Stimulated activated memory B cell treated with anti-CD40 and anti-IgM and Interleukin-4, amounts not matched to agents 10 μg/mL and 1 μg/mL and 100 μg/mL, for 72 hours (primary cell): ENCODE measurements around the gene CCDC160.
"Not testable (repeated sequence)": the region's sequence is repeated elsewhere in the genome, so short reads cannot be mapped to it uniquely, and the experiment has no call there.

Experiments
- ATAC-seq: fragments of 150-1000 bp; cut with Tn5 transposase; 2 replicates; pipeline ENCODE4 v1.10.0; 2021
- H3K27ac Mint-ChIP-seq: one replicate; pipeline ENCODE4 v1.8.0; 2022; ENCODE audit warnings: mild to moderate bottlenecking, mixed read lengths
- H3K27me3 Mint-ChIP-seq: one replicate; pipeline ENCODE4 v1.8.0; 2022; ENCODE audit warnings: mixed read lengths
- H3K36me3 Mint-ChIP-seq: one replicate; pipeline ENCODE4 v1.8.0; 2022; ENCODE audit warnings: mixed read lengths
- H3K4me1 Mint-ChIP-seq: one replicate; pipeline ENCODE4 v1.8.0; 2022; ENCODE audit warnings: mixed read lengths
- H3K4me3 Mint-ChIP-seq: one replicate; pipeline ENCODE4 v1.8.0; 2022; ENCODE audit warnings: mild to moderate bottlenecking, moderate library complexity, mixed read lengths
- H3K9me3 Mint-ChIP-seq: one replicate; pipeline ENCODE4 v1.8.0; 2022; ENCODE audit warnings: mixed read lengths

CCDC160 gene

DNA sequence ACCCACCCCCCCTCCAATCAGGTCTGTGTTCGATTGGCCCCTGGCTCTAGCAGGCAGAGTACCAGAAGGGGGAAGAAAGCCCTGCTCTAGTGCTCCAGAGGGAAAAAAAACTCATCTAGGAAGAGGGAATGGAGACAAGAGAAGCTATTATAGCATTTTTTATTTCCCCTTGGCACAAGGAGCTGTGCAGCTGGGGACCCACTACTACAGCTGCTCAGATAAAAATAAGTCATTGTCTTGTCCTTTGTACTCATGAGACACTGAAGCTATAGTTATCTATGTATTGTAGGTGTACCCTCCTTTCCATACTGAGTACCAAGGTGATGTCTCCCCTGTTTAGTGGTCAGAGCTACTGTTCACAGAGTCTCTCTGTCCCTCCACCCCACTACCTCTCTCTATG, 14.3 kb downstream of the CCDC160 start:
- H3K4me1 Mint-ChIP-seq: no peaks in the 10 kb centered on the region
- no peak overlapping the region for H3K27ac Mint-ChIP-seq
- H3K27me3 Mint-ChIP-seq: no peaks in the 10 kb centered on the region
- no peak overlapping the region for H3K4me3 Mint-ChIP-seq
- no peaks in the 10 kb centered on the region for H3K36me3 Mint-ChIP-seq
- ATAC-seq: no peak
- no peaks in the 10 kb centered on the region for H3K9me3 Mint-ChIP-seq

DNA sequence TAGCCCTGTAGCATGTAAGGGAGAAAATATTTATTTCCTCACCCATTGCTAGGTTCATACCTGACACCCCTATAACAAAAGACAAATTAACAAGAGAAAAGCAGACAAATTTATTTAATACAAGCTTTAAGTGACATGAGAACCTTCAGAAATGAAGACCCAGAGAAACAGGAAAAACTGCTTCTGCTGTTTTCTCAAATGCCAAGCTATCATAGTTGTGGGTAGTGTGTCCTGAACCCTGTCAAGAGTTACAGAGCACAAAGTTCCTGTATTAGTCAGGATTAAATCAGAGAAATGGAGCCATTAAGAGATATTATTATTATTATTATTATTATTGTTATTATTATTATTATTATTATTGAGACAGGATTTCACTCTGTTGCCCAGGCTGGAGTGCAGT, 17.5 kb downstream of the CCDC160 start:
- Mint-ChIP-seq H3K36me3 (no peaks in the 10 kb centered on the region), H3K27me3 (no peaks in the 10 kb centered on the region), H3K27ac (no peak overlapping the region), H3K9me3 (no peaks in the 10 kb centered on the region), H3K4me3 (no peak overlapping the region), H3K4me1 (no peaks in the 10 kb centered on the region)
- ATAC-seq: no peak

DNA sequence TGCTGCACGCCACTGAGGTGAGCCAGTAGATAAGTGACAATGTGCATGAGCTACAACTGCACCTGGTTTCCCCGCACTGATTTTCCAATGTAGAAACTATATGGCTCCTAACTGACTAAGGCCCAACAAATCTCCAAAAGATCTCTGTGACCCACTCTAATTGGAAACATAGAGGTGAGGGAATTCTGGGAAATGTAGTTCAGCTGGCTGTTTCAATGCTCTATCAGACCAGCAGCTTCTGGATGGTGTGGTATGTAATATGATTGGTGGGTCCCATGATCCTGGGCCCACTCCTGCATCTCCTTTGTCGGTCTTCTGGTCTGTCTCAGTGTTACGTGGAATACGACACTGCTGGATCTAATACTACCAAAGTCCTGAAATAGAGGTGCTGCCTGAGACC, 18.6 kb downstream of the CCDC160 start:
- H3K4me1 Mint-ChIP-seq: no peaks in the 10 kb centered on the region
- no peak overlapping the region for H3K4me3 Mint-ChIP-seq
- H3K27ac Mint-ChIP-seq: no peak overlapping the region
- ATAC-seq: no peak
- H3K9me3 Mint-ChIP-seq: no peaks in the 10 kb centered on the region
- no peaks in the 10 kb centered on the region for H3K27me3 Mint-ChIP-seq
- H3K36me3 Mint-ChIP-seq: no peaks in the 10 kb centered on the region

DNA sequence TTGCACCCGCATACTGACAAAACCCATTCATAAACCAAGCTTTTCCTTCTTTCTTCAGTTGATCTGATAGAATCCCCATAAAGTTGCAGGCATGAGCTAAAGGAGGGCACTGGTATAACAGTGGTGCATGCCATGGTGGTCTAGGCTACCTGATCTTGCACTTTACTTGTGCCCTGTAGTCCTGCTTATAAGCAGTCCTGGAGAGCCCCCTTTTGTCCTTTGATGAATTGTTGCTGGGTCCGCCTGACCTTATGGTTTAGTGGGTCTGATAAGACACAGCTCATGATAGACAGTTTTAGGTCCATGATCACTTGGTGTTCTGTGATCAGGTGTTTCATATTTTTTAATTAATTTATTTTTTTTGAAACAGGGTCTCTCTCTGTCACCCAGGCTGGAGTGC, 19.7 kb downstream of the CCDC160 start:
- H3K4me3 Mint-ChIP-seq: no peak overlapping the region
- no peak for ATAC-seq
- no peak overlapping the region for H3K27ac Mint-ChIP-seq
- H3K27me3 Mint-ChIP-seq: no peaks in the 10 kb centered on the region
- H3K9me3 Mint-ChIP-seq: no peaks in the 10 kb centered on the region
- no peaks in the 10 kb centered on the region for H3K36me3 Mint-ChIP-seq
- H3K4me1 Mint-ChIP-seq: no peaks in the 10 kb centered on the region

DNA sequence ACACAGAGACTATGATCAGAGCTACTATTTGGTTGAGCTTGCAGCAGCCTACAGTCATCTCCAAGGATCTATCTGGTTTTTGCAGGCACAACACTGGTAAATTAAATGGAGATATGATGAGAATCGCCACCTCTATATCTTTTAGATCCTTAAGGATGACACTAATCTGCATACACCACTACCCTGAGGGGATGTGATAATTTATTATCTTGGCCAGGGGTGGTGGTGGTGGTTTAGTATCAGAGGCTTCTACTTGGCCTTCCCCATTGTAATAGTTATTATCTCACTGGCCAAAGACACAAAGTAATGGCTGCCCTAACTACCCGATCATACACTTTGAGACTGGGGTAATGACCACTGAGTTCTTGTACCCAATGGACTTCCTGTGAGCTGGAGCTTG, 21.2 kb downstream of the CCDC160 start:
- no peak overlapping the region for H3K27ac Mint-ChIP-seq
- H3K27me3 Mint-ChIP-seq: no peaks in the 10 kb centered on the region
- no peak for ATAC-seq
- no peaks in the 10 kb centered on the region for H3K9me3 Mint-ChIP-seq
- no peak overlapping the region for H3K4me3 Mint-ChIP-seq
- no peaks in the 10 kb centered on the region for H3K4me1 Mint-ChIP-seq
- no peaks in the 10 kb centered on the region for H3K36me3 Mint-ChIP-seq

DNA sequence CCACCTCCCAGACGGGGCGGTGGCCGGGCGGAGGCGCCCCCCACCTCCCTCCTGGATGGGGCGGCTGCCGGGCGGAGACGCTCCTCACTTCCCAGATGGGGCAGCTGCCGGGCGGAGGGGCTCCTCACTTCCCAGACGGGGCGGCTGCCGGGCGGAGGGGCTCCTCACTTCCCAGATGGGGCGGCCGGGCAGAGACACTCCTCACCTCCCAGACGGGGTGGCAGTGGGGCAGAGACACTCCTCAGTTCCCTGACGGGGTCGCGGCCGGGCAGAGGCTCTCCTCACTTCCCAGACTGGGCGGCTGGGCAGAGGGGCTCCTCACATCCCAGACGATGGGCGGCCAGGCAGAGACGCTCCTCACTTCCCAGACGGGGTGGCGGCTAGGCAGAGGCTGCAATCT, 49.0 kb downstream of the CCDC160 start:
- H3K9me3 Mint-ChIP-seq, H3K27me3 Mint-ChIP-seq, H3K36me3 Mint-ChIP-seq, H3K4me1 Mint-ChIP-seq, ATAC-seq, H3K4me3 Mint-ChIP-seq, H3K27ac Mint-ChIP-seq: not testable (repeated sequence)

DNA sequence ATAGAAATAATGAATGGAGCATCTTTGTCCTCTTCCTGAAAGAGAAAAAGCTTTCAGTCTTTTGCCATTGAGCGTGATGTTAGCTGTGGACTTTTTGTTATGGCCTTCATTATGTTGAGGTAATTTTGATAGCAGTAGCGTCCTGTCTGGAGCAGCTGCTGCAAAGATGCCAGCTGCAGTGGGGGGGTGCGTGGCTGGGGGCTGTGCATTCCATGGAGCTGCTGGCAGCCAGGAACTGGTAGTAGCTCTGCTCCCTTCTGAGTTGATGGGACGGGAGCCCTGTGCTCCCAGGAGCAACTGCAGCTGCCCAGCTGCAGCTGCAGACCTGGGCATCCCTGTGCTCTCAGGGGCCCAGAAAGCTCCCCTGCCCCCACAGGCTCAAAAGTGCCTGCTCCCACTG, 50.4 kb downstream of the CCDC160 start:
- Mint-ChIP-seq H3K9me3 (peaks cover 5% of the 10 kb centered on the region), H3K27me3 (no peaks in the 10 kb centered on the region), H3K27ac (no peak overlapping the region), H3K4me3 (no peak overlapping the region), H3K36me3 (no peaks in the 10 kb centered on the region), H3K4me1 (no peaks in the 10 kb centered on the region)
- ATAC-seq: no peak

DNA sequence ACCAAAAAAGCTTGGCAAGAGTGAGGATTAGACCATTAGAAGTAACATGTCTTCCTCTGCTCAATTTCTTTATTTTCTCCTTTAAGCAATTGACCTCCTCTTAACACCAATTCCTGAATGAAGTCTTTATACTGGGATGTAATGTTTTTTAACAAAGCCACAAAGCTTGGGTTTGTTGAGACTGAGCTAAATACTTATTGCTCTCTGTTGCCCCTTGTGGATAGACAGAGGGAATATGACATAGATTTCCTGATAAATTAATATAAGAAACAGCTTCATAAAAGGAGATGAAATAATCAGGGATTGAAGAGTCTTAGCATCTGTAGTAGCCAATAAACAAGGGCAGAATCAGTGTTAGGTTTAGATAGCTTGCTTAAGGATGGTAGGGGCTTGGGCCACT, 57.6 kb downstream of the CCDC160 start:
- no peaks in the 10 kb centered on the region for H3K36me3 Mint-ChIP-seq
- no peak overlapping the region for H3K4me3 Mint-ChIP-seq

More for the DNA sequence above, 57.6 kb downstream of the CCDC160 start:
- H3K27me3 Mint-ChIP-seq: peaks cover 19% of the 10 kb centered on the region
- H3K4me1 Mint-ChIP-seq: no peaks in the 10 kb centered on the region
- H3K27ac Mint-ChIP-seq: no peak overlapping the region
- no peak for ATAC-seq
- H3K9me3 Mint-ChIP-seq: peaks cover 8% of the 10 kb centered on the region
